D721Med (cell line): ENCODE data around the gene PRDM15.

Experiments
- DNase-seq: peaks from one replicate; pipeline ENCODE4 v3.0.0; 2011; ENCODE audit warnings: low spot score; ENCODE audit not compliant: insufficient read length
- FAIRE-seq: peaks from 2 replicates; lab custom pipeline; 2011; peaks lifted over from hg19 to GRCh38; lab: Jason Lieb, UNC
- CTCF ChIP-seq: IDR thresholded peaks from 2 replicates; pipeline ENCODE4 v1.5.1; 2012; ENCODE audit warnings: mild to moderate bottlenecking, control low read depth; ENCODE audit not compliant: insufficient read depth; ENCODE audit errors: missing control alignments

Gene PRDM15

GRCh38 chr21:41764558-41765419 is 114.4 kb downstream of the PRDM15 start:
- no peak for TF ChIP-seq CTCF
- DNase-seq (no peak), FAIRE-seq (no peak)

GRCh38 chr21:41763996-41764395 is 115.1 kb downstream of the PRDM15 start:
- no peak for TF ChIP-seq CTCF
- DNase-seq (no peak), FAIRE-seq (no peak)

GRCh38 chr21:41763398-41763931 is 115.7 kb downstream of the PRDM15 start:
- no peak for TF ChIP-seq CTCF
- FAIRE-seq (no peak), DNase-seq (no peak)

- no peak for TF ChIP-seq CTCF
- FAIRE-seq = no peak
- no peak for DNase-seq
These were observed 116.4 kb downstream of the PRDM15 start for GRCh38 chr21:41762753-41763152.

GRCh38 chr21:41761934-41762635 is 117.1 kb downstream of the PRDM15 start:
- FAIRE-seq = no peak
- no peak for DNase-seq
- no peak for TF ChIP-seq CTCF

- FAIRE-seq (no peak), DNase-seq (no peak)
- no peak for TF ChIP-seq CTCF
These were observed 117.8 kb downstream of the PRDM15 start for GRCh38 chr21:41761211-41761933.
